ENCODE results near the gene YIPF4.
"Not testable (repeated sequence)": the region's sequence is repeated elsewhere in the genome, so short reads cannot be mapped to it uniquely, and the experiment has no call there.

YIPF4 gene

DNA sequence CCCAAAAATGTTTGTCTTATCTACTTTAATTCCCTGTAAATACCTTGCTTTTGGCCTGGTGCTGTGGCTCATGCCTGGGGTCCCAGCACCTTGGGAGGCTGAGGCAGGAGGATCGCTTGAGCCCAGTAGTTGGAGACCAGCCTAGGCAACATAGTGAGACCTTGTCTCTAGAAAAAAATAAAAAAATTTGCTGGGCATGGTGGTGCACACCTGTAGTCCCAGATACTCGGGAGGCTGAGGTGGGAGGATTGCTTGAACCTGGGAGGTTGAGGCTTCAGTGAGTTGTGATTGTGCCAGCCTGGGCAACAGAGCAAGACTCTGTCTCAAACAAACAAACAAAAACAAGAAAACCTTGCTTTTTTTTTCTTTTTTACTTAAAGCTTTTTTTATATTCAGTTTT is 85.3 kb downstream of the YIPF4 start:
- not testable (repeated sequence) for DNase-seq (ENCODE audit: low read depth, low spot score); H3K27ac ChIP-seq

DNA sequence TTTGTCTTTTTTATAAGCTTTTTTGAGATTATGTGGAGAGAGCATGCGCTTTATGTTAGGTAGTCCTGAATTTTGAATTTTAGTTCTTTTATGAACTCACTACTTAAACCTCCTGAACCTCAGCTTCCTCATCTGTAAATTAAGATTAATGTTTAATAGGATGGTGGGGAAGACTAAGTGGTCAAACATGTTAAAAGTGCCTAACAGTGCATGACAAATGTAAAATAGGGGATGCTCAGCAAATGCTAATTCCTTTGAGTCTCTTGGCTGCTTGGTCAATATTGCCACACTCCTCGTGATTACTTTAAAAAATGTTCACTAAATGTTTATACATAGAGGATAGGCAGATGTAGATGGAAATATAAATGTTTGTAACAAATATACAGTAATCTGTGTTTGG is 85.9 kb downstream of the YIPF4 start:
- H3K27ac ChIP-seq, result no peak overlapping the region
- DNase-seq (ENCODE audit: low read depth, low spot score), result no peak

- DNase-seq (ENCODE audit: low read depth, low spot score), result not testable (repeated sequence)
Measured at GRCh38 chr2:32364290-32364689, 86.6 kb downstream of the YIPF4 start.

GRCh38 chr2:32365679-32366078 is 88.0 kb downstream of the YIPF4 start:
- not testable (repeated sequence) for DNase-seq (ENCODE audit: low read depth, low spot score); H3K27ac ChIP-seq

More at GRCh38 chr2:32364290-32364689, 86.6 kb downstream of the YIPF4 start:
- not testable (repeated sequence) for H3K27ac ChIP-seq

Measured in epithelial cell of prostate (primary cell).